NCI-H460 (cell line): ENCODE data around the gene TTC32. TPM values are rescaled to one million over a fixed set of nuclear protein-coding genes. Genes with fewer than 3 reads are reported as not detected.
A peak's percentile ranks its signal among the peaks of the same experiment; 100 is the strongest.

Experiments used
- DNase-seq: peaks from one replicate; pipeline ENCODE4 v3.0.0-alpha.2; 2016; ENCODE audit warnings: low read depth; ENCODE audit errors: extremely low read depth
- total RNA-seq: library from RNA; depleted of rRNA; stranded (reverse); fragments of >200 nt; shearing (Covaris generic); gene quantifications from 2 replicates; pipeline ENCODE4 v1.2.3, GENCODE V29; 2014

Gene TTC32
- total RNA-seq, 1 experiment from 2014 or later = 37.9 TPM

DNA sequence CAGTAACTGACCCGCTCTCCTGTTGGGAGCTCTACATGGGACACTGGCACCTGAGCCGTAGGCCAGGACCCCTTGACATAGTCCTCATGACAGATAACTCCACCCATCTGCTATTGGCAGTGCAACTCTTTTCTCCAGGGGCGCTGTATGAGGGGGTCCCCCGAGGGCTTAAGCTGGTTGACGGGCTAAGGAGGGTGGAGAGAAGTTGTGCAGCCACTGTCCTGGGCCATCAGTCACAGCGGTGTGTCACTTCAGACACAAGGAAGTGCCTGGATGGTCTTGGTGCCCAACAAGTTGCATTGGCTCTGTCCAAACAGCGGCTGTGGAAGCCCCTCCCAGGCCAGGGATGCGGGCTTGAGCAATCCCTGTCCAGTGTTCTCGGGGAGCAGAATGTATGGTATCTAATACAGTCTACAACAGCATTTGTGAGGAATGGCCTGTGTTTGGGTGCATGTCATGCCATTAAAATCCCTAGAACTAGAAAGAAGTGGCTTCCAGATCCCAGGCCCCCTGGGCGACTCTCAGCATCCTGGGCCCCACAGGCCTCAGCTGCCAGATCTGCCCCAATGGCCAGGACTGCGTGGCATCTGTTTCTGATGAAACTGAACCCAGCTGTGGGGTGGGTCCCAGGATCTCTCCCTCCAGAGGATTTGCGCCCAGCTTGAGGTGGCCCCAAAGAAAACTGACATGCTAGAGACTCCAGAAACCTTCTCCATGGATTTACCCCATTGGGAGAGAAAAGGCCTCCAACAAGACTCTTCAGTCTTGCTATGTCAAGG lies 23.3 kb downstream of the TTC32 start:
- DNase-seq = no peak

DNA sequence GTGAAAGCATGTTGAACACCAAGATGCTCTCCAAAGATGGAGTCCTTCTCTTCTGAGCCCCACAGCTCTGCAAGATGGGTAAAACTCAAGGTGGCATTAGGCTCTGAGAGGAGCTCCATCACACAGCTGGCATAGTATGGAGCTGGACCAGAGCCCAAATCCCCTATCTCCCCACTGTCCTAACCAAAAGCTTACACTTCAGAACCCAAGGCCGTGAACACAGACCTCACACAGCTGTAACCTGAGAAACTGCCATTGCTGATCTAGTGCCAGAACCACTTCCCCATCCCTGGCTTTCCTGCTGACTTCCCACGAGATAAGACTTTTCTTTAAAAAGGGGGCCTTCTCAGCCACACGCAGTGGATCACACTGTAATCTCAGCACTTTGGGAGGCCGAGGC lies 25.0 kb downstream of the TTC32 start:
- DNase-seq = no peak

- no peak for DNase-seq
Observed at GRCh38 chr2:19875280-19875679, 26.5 kb downstream of the TTC32 start.

- no peak for DNase-seq
Observed at GRCh38 chr2:19874726-19875125, 27.1 kb downstream of the TTC32 start.

DNA sequence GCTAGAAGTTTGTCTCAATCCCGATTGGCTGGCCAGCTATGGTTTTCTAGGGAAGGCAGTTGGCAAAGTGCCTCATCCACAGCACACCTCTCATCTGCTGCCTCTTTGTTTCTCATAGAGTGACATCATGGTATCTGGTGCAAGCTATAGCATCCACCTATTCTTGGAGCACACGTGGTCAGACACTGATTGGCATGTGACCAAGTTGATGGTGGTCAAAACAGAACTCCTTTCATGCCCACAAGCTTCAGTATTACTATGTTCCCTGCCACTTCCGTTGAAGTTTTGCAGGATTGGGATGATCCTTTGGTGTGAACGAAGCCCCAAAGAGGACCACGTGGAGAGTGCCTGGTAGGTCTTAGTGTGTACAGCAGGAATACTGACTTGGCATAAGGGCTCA lies 28.8 kb downstream of the TTC32 start:
- no peak for DNase-seq

DNA sequence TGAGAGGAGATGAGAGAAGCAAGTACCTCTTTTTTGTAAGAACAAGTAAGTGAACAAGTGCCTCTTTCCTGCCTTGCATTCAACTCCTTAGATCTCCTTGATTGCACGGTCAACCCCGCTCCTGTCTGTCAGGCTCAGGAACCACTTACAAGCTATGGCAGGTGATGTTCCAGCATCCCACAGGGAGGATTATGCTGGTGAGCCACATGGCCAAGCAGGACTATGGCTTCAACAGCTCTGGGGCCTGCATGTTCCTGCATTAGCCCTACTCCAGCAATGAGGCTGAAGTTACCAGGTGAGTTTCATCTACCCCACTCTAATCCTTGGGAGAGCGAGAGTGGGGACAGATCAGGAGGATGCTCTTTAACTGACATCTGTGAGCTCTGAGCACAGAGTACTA lies 29.5 kb downstream of the TTC32 start:
- DNase-seq = no peak

DNA sequence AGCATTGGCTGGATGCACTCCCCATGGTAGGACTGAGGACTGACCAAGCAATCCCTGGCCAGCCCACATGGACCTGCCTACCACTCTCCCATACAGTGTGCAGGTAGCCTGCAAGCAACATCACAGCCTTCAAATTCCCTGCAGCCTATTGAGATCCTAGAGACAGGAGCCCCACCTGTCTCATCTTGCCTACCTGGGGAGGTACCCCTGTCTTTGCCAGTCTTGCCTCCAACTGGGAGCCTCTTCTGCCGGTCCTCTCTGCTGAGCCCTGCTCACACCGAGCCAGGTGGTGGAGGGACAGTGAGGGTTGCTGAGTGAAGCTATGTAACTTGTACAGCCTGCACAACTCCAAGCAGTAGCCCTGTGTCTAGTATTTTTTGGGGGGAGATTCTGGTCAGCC lies 29.9 kb downstream of the TTC32 start:
- DNase-seq = no peak

- no peak for DNase-seq
Observed at GRCh38 chr2:19870792-19871191, 31.0 kb downstream of the TTC32 start.

DNA sequence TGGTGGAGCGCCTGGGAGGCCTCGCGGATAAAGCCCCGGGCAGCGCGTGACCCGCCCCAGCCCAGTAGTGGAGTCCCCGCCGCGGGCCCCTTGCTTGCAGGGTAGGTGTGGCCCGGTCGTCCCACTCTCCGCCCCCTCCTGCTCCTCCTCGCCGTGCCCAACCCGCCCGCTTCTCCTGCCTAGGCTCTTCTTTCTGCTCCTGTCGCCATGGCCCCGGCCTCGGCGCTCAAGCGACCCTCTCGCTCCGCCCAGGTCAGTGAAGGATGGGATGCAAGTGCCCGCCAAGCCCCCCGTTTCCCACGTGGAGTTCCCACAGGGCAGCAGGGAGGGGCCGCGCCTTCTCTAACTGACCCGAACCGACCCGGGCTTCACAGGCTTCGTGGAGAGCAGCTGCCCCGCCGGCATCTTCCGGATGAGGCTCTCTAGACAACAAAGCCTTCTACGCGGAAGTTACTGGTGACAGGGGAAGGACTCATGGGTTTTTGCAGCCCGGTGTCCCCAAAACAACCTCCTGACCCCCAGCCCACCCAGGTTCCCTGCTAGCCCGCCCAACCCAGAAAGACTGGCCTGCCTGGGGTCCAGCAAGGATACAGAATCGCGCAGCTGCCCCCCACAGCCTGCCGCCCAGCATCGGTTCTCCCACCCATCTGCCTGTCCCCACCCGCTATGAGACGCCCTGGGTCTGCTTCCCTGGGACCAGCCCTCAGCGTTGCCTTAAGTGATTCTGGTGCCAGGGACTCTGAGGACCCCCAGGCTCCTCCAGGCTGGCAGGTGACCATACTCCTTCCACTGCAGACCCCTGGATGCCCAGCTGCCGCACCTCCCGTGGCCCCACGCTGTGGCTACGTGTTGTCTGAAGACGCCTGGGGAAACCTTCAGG lies 32.8 kb downstream of the TTC32 start:
- DNase-seq = no peak

DNA sequence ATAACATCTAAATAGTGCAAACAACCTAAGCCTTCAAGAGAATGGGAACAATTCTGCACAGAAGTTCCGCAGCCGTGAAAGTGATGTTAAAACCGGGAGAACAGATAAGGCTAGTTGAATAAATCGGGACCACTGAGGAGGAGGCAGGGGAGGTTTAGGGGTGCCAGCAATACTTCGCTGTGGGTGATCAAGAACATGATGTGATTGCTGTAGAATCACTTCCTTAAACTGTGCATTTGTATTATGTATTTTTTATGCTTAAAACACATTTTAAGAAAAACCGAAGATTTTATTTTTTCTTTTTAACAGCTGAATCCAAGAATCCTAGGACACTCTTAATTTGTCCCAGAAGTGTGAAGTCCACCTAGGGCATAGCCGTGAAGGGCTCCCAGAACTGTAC lies 33.6 kb downstream of the TTC32 start:
- no peak for DNase-seq

GRCh38 chr2:19866771-19867170 lies 35.0 kb downstream of the TTC32 start:
- DNase-seq = no peak

- no peak for DNase-seq
Observed at GRCh38 chr2:19865151-19865550, 36.6 kb downstream of the TTC32 start.

DNA sequence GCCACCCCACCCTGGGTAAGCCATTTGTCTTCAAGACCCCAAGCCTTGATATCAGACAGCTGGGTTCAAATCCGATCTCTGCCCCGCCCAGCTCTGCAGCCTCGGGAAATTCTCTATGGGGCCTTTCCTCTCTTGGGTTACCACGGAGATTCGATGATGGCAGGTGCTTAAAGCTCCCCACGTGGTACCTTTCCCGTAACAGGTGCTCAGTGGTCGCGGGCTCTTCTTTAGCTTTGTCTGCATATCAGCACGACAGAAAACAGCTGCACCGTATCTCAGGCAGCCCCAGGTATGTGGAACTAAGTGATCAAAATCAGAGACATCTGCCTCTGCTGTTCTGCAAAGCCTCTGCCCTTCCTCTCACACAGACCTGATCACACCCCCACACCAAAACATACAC lies 37.4 kb downstream of the TTC32 start:
- DNase-seq = no peak

DNA sequence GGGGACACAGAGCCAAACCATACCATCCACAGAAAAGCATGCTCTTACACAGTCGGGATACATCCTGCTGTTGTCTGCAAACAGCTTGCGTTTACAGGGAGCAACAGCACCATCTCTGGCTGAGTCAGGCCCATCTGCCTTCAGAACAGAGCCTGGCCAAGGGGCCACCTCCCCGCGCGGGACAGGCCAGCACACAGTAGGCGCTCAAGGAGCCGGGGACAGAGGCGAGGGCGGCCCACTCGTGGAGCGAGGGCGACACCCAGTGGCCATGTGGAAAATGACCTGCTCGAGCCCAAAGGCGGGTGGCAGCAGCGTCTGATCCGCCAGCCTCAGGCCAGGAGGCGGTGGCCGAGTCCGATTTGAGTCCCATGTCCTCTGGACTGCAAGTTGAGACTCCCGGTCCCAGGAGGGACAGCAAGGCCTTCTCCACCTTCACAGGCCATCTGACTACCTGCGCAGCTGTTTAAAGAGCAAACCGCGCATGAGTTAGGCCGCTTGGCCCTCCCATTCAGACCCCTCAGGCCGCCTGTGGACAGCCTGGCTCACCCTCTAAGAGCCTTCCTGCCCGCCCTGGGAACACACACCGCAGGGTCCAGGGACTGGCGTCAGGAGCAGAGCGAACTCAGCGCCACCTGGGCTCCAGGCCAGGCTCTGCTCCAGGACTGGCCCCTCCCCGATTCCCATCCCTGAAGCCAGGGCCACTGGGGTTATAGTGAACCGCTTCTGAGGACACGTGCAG lies 38.3 kb downstream of the TTC32 start:
- DNase-seq = peak; percentile 63

GRCh38 chr2:19861813-19862212 lies 40.0 kb downstream of the TTC32 start:
- DNase-seq = no peak

DNA sequence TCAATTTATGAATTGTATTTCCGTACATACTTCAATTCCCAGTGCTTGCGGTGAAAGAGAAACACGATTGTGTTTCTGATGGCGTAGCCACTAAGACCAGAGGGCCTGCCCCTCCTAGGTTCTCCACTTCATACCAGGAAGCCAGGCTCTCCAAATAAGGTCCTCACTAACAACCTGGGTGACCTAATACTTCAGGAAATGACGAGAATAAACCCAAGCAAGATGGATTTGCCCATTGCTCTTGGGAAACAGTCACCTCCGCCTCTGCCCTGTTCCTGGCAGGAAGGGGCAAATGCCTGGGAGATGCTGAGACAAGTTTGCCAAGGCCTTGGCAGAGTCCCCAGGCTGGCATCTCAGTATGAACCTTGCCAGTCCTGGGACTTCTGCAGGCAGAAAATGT lies 41.8 kb downstream of the TTC32 start:
- no peak for DNase-seq

GRCh38 chr2:19859565-19859964 lies 42.2 kb downstream of the TTC32 start:
- DNase-seq = no peak

- DNase-seq = no peak
Observed at GRCh38 chr2:19857806-19858205, 44.0 kb downstream of the TTC32 start.

DNA sequence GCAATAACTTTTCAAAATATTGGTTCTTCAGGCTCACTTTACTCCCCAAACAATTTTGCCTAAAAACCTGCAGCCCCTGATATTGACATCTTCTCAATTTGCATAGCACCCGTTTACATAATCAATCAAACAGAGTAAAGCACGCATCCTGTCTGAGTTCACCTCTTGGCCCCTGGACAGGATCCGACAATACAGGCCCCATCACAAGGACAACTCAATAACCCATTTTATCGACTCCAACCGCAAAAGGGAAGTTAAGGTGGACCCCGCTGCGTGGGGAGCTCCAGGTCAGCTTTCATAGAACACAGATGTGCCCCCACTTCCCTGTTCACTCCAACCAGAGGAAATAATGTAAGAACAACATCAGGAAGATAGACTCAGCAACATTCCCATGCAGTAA lies 44.7 kb downstream of the TTC32 start:
- DNase-seq = no peak

GRCh38 chr2:19855542-19856431 lies 46.0 kb downstream of the TTC32 start:
- DNase-seq = no peak
